ENCODE data around the gene VMP1.

The VMP1 gene

DNA sequence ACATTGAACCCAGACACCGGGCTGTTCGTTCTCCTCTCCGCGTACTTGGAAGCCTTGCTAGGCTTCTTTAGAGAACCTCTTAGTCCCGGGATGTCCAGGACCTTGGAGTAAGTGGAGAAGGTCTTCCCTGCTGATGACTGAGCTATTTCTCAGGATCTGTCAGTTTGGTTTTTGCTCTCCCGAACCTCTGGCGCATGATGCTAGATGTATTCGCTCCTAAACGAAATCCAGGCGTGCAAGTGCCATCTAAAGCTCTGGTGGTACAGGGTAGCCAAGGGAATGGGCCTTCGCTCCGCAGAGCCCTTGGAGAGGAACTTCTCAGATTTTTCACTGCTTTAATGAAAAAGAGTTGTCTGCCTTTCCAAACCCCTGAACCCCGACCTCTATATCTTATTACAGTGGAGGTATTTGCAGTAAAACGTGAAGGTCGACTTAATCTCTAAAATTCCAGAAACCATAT is 547 bp downstream of the VMP1 start:
- DNase-seq, result no peak

DNA sequence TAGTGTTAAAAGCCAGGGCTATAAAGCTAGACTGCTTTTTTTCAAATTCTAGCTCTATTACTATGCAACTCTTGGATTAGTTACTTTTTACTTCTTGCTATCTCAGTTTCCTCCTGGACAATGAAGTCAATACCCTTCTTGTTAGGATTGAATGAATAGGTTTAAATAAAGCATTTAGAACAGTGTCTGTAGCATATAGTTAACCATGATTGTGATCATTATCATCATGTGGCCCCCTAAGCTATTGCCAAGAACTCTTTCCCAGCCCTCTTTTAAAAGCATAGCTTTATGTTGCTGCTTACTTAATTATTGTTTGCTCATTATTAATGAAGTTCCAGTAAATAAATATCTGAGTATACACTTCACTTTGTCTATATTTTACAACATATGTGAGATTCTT is 4.5 kb downstream of the VMP1 start:
- no peak for DNase-seq

DNA sequence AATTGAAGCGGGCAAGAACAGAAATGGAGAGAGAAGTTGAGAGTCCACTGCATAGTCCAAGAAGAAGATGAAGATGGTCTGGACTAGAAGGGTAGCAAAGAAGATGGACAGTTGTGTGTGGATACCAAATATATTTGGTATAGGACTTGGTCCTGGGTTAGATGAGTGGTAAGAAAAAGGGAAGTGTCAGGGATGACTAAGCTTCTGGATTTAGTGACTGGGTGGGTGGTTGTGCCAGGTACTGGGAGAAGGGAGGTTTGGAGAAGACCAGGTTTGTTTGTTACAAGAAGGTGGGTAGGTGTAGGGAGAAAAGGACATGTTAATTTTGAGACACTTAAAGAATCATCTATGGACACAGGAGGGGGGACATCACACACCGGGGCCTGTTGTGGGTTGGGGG is 5.4 kb downstream of the VMP1 start:
- no peak for DNase-seq

DNA sequence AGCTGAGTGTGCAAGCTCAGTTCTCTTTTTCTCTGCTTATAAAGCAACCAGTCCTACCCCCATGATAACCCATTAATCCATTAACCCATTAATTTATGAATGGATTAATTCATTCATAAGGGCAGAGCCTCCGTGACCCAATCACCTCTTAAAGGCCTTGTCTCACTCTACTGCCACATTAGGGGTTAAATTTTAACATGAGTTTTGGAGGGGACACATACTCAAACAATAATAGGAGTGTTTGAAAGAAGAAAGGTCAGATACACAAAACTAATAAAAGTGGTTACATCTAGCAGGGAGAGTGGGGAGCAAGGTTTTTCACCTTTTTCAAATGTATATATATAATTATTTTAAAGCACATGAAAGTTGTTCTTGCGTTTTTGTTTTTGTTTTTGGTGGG is 6.8 kb downstream of the VMP1 start:
- DNase-seq, result no peak

DNA sequence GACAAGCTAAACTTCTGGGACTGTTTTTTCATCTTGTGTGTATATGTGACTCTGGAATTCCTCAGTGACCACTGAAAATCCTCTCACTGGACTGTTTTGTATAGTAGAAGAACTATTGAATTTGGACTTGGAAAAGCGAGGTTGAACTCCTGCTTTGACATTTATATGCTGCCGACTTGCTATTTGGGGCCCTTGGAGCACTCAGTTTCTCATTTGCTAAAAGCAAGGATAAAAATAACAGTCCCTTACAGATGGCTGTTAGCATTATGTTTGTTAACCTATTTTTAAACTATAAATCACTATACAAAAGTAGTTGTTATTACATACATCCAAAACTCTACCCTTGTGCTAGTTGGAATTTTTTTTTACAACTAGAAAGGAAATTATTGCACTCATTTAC is 9.0 kb downstream of the VMP1 start:
- DNase-seq, result no peak

DNA sequence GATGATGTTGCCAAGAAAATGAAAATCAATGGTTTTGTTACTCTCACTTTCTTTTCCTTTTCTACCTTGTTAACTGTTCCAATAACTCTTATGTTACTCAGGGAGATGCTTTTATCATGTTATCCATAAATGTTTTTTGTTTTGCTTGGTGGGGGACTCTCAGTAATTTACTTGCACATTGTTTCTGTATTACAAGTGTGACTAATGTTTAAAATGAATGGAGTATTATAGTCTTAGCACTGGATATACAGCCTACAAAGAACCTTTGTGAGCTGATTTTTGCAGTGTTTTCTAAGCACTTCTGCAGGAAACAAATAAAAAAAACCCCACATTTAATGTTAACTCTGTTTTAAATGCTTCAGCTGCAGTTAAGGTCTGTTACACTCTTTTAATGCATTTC is 12.1 kb downstream of the VMP1 start:
- peak in 1 of 58 donors; percentile 41 for DNase-seq

DNA sequence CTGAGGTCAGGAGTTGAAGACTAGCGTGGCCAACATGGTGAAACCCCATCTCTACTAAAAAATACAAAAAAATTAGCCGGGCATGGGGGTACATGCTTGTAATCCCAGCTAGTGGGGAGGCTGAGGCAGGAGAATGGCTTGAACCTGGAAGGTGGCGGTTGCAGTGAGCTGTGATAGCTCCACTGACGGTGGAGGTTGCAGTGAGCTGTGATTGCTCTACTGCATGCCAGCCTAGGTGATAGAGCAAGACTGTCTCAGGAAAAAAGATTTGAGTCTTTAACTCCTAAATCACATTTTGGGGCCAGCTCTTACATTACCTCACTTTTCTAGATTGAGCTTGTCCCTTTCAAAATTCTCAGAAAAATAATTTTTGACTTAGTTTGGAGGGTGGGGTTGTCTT is 15.2 kb downstream of the VMP1 start:
- DNase-seq, result no peak

DNA sequence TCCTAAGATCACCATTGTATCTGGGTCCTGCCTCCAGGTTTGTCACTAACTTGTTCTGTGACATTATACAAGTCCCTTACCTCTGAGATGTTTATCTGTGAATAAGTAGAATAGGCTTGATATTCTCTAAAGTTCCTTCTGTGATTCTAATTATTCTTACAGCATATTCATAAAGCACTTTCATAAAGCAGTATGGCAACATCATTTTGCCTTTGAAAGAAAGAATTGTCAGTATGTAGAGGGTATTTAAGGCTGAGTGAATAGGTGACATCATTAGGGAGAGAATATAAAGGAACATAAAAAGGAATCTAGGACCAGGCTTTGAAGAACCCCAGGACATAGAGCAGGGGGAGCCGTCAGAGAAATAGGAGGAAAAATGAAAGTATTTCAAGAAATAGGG is 15.6 kb downstream of the VMP1 start:
- no peak for DNase-seq

DNA sequence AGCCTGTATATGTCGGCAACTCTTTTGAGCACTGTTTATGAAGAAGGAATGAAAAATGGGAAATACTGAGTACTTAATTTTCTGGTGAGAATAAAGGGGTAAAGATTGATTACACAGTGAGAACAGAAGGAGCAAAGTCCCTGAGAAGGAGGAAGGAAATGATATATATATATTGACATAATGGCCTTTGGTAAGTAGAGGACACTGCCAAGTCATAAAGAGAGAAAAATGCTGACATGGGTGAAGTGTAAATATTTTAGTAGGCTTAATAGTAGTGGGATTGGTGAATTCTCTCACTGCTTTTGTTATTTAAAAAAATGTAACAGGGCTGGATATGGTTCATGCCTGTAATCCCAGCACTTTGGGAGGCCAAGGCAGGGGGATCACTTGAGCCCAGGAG is 16.2 kb downstream of the VMP1 start:
- no peak for DNase-seq

DNA sequence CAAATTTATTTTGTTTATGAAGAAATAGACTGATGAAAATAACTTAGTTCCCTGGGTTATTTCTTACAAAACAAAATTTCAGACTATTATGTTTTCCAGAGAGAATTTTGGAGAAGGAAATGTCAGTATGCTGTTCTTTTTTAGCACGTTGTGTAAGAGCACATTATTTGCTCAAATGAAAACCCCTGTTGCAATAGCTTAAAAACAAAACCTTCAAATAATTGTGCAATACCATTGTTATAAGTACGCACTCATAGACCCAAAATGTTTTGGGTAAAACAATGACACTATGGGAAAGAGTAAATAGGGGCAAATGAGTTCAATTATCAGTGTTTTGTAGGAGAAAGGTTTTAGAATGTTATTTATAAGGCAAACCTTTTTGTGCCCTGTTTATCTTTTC is 18.2 kb downstream of the VMP1 start:
- no peak for DNase-seq

DNA sequence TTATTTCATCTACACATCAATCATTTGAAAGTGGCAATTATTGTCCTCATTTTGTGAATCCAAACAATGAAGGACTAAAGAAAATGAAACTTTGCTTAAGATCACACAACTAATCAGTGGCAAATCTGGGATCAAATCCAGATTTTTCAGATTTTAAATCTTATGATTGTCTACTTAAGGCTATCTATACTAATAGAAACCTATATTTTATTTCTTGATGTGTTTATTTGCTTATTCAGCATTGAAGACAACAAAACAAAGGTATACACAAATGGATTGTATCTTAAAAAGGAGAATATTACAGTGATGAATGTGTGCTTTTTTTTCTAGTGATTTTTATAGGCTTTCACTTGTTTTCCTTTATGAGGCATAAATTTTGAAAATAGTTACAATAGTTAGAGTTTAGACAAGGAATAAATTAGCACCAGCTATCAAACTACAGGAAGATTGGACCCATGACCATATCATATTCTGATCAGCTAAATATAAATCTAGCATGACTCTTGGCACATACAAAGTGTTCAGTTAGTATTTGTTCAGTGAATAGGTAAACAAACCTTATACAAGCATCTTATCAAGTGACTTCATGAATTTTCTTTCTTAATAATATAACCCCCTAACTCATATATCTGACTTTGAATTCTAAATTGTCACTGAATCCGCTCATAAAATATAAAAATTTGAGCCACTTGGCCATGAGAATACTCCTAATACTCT is 20.5 kb downstream of the VMP1 start:
- DNase-seq, result no peak

DNA sequence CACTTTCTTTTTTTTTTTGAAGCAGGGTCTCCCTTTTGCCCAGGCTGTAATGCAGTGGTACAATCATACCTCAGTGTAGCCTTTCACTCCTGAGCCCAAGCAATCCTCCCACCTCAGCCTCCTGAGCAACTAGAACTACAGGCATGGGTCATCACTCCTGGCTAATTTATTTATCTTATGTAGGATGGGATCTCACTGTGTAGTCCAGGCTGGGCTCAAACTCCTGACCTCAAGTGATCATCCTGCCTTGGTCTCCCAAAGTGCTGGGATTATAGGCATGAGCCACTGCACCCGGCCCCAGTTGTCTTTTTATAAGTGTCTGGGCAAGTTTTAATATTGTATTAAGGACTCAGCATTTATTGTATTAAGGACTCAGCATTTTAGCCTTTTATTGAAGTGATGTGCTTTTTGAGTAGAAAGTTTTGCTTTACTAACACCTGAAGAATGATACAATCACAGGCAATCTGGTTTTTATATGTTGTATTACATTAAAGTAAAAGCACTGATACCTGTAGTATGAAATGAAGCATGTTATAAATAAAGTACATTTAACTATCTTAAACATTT is 22.9 kb downstream of the VMP1 start:
- DNase-seq, result no peak

DNA sequence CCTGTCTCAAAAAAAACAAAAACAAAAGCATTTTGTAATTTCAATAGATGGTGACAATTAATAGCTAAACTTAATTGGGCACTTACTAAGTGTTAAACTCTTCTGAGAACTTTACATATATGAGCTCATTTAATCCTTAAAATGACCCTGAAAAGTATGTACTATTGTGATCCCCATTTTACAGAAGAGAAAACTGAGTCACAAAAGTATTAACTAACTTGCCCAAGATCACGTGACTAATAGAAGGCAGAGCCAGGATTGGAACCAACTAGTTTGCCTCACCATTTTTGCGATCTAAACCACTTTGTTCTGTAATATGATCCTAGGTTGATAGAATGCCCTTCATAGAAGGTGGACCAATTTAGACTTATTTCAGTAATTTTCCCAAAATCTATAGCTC is 26.2 kb downstream of the VMP1 start:
- no peak for DNase-seq

DNA sequence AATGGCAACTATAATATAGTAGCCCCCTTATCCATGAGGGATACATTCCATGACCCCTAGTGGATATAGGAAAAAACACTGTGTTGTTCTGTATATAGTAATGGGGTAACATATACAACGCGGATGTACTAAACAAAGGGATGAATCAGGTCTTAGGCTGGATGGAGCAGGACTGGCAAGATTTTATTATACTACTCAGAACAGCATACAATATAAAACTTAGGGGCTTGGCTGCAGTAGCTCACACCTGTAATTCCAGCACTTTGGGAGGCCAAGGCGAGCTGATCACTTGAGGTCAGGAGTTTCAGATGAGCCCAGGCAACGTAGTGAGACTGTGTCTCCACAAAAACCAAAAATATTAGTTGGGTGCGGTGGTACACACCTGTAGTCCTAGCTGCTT is 26.8 kb downstream of the VMP1 start:
- no peak for DNase-seq

DNA sequence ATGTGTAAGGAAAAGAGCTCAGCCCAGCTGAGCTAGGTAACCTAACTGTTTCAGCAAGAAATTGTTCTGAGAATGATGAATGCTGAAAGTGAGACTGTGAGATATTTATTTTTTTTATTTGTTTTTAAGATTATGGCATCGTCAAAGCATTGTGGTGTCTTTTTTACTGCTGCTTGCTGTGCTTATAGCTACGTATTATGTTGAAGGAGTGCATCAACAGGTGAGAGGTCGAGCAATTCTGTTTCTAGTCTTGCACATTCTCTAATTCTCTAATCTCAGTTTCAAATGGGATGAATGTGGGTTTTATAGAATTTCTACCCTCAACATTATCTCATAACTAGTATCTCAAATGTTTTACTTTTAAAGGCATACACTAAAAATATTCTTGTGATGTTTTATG is 29.9 kb downstream of the VMP1 start:
- no peak for DNase-seq

DNA sequence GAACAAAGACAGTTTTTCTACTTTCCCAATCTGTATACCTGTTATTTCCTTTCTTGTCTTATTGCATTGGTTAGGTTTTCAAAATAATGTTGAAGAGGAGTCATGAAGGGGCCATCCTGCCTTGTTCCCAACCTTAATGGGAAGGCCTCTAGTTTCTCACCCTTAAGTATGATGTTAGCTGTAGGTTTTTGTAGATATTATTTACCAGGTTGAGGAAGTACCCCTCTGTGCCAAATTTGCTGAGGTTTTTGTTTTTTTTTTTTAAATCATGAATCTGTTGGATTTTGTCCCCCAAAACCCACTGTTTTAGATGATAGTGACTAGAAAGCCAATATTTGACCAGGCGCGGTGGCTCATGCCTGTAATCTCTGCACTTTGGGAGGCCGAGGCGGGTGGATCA is 36.4 kb downstream of the VMP1 start:
- DNase-seq, result no peak

DNA sequence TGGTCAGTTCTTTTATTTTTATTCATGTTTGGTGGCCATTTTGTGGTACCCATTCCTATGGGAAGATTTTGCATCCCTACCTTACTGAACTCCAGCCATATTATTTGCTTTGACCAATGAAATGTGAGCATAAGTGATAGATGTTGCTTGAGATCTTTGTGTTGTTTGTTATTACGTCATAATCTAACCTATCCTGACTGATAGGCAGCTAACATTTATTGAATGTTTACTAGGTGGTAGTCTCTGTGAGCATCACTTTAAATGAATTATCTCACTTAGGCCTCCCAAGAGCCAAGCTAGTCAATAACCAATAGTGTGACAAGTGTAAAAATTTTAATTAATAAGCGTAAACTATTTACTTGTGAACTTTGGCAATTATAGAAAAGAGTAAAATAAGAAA is 37.6 kb downstream of the VMP1 start:
- DNase-seq, result no peak

DNA sequence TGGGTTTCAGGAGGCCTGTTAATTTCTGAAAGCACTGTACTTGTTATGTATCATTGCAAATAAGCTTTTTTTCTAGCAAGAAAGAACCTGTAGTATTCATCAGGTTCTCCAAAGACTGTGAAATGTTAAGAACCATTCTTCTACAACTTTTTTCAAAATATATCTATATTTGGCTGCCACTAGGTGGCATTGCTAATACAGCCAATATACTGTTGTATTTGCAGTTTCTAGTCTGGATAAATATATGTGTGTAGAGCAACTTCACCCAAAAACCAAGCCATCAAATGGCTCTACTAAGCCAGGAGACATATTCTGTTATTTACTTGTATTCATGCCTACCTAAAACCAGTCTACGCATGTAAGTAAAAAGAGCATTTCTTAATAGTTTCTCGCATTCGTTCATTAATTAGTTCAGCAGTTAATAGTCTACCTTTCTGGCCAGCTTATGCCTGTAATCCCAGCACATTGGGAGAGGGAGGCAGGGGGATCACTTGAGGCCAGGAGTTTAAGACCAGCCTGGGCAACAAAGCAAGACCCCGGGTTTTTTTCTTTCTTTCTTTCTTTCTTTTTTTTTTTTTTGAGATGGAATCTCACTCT is 39.5 kb downstream of the VMP1 start:
- DNase-seq, result no peak

DNA sequence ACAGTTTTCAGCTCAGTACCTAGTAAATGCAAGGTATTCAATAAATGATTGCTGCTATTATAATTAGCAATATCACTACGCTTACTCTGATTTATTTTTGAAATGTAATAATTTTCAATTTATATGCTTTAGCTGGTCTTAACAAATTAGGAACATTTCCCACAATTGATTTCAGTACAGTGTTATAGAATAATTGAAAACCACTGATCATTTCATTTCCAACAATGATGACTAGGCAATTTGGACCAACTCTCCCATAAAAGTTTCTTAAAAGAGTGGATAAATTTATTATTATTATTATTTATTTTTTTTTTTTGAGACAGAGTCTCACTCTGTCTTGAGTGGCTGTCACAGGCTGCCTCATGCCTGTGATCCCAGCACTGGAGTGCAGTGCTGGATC is 41.1 kb downstream of the VMP1 start:
- no peak for DNase-seq

DNA sequence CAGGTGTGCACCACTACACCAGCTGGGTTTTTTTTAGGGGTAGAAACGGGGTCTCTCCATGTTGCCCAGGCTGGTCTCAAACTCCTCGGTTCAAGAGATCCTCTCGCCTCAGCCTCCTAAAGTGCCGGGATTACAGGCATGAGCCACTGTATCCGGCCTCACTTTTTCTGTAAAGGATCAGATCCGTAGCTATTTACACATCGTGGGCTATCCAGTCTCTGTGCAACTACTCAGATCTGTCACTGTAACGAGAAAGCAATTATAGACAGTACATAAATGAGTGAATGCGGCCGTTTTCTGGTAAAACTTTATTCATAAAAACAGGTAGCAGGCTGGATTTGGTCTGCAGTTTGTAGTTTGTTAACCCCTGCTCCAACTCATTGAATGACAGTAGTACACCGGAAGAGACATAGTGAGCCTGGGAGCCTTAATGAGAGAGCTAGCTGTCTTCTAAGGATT is 44.5 kb downstream of the VMP1 start:
- no peak for DNase-seq

DNA sequence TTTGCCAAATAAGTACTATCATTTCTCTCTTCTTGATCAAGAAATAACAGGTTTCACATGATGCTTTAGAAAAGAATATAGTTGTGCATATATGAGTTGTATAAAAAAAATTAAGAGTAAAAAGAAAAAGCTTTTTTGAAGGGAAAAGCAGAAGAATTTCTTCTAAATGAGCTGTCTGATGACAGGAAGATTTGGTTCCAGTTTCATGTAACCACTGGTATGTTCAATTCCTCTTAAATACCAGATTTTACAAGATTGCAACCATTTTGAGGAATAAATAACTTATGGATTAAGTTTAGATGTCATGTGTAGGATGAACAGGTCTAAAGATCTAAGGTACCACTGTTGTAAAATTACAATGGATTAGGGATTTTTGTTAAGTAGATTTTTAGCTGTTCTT is 45.0 kb downstream of the VMP1 start:
- no peak for DNase-seq

DNA sequence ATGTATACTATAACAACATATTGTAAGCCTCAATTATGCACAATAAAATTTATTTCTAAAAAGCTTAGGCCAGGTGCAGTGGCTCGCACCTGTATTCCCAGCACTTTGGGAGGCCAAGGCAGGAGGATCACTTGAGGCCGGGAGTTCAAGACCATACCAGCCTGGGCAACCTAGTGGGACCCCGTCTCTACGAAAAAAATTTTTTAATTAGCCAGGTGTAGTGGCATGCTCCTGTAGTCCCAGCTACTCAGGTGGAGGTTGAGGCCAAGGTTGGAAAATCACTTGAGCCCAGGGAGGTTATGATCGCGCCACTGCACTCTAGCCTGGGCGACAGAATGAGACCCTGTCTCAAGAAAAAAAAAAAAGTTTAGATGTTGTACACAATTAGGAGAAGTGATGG is 45.5 kb downstream of the VMP1 start:
- no peak for DNase-seq
